ENCODE results near the gene PIK3R6. TPM values are rescaled to one million over a fixed set of nuclear protein-coding genes. Genes with fewer than 3 reads are reported as not detected.

Gene PIK3R6
- total and polyA plus RNA-seq, 10 of the 15 experiments (the other 5 are each of a cell fraction or from before 2014, with no cell fraction given): 6.7 to 146 (median 68.2) TPM

- no peaks in the 10 kb centered on the region for H4K20me1 ChIP-seq (ENCODE audit: control insufficient read depth, insufficient read depth)
- peaks cover 3 to 8% of the 10 kb centered on the region in 2 experiments; a peak in 3 of 4 replicates for H3K36me3 ChIP-seq (ENCODE audit: control insufficient read depth in 2 of 2, insufficient read depth in 2 of 2, low read length in 1 of 2)
- no peak overlapping the region for H3K4me3 ChIP-seq
- no peak for DNase-seq (ENCODE audit: low read depth, low spot score)
- no peak for TF ChIP-seq HDGF (IDR thresholded peaks at IDR 0.05)
- TF ChIP-seq PAX8 (IDR thresholded peaks at IDR 0.05): no peak
- TF ChIP-seq CBX5 (IDR thresholded peaks at IDR 0.05; ENCODE audit: low read depth): no peak
- TF ChIP-seq ZBED1 (IDR thresholded peaks at IDR 0.05; ENCODE audit: borderline replicate concordance): no peak
- TF ChIP-seq SUPT20H (IDR thresholded peaks at IDR 0.05; ENCODE audit: borderline replicate concordance, control insufficient read depth, low read depth, low read length): no peak
- no peak for TF ChIP-seq CHD2 (IDR thresholded peaks at IDR 0.05; ENCODE audit: borderline replicate concordance, low read depth, low read length)
- TF ChIP-seq MEF2B (IDR thresholded peaks at IDR 0.05; ENCODE audit: partially characterized antibody, poor library complexity, severe bottlenecking): no peak
- no peak for TF ChIP-seq NRF1 (conservative IDR thresholded peaks at IDR 0.05; ENCODE audit: low read depth, low read length)
- no peak for TF ChIP-seq SMARCA5 (IDR thresholded peaks at IDR 0.05)
- no peak for TF ChIP-seq PAX5 (IDR thresholded peaks at IDR 0.05; ENCODE audit: borderline replicate concordance, low read depth, low read length)
- no peak for TF ChIP-seq IRF5 (IDR thresholded peaks at IDR 0.05; ENCODE audit: borderline replicate concordance)
- TF ChIP-seq ZNF207 (IDR thresholded peaks at IDR 0.05; ENCODE audit: borderline replicate concordance): no peak
- TF ChIP-seq NFXL1 (IDR thresholded peaks at IDR 0.05; ENCODE audit: borderline replicate concordance): no peak
- no peak for TF ChIP-seq E4F1 (IDR thresholded peaks at IDR 0.05; ENCODE audit: borderline replicate concordance, partially characterized antibody)
- ChIA-PET SMC1A (ENCODE audit: uncharacterized antibody, unreplicated experiment) (interaction anchor here (0.6 to 13.6 kb wide), 19 partner anchors 14 to 683 kb away, joined by 3 to 208 read pairs (median 12); partner anchors contain the start of genes PIK3R5 and PIK3R6), CTCF (interaction anchor here (0.6 to 11.1 kb wide), 25 partner anchors 15 to 1748 kb away, joined by 3 to 162 read pairs (median 9); partner anchors contain the start of gene PIK3R6), POLR2A (interaction anchor here (0.6 to 8.2 kb wide), 3 partner anchors 14 to 89 kb away, joined by 3 to 74 read pairs (median 4); no protein-coding TSS in a partner anchor), RAD21 (ENCODE audit: unreplicated experiment) (interaction anchor here (1.1 to 7.7 kb wide), 13 partner anchors 16 to 395 kb away, joined by 3 to 115 read pairs (median 12); partner anchors contain the start of genes PIK3R5 and PIK3R6)
- no peaks in the 10 kb centered on the region for H3K27me3 ChIP-seq (replicated peaks in 1 of 2; ENCODE audit: control insufficient read depth in 2 of 2, insufficient read depth in 2 of 2, low read length in 1 of 2)
- peaks cover 80% of the 10 kb centered on the region for H3K4me1 ChIP-seq (ENCODE audit: control insufficient read depth, insufficient read depth, low read length)
- no peaks in the 10 kb centered on the region for H3K9me3 ChIP-seq (replicated peaks; ENCODE audit: control insufficient read depth, insufficient read depth, low read length)
- no peak for FAIRE-seq
- H3K27ac ChIP-seq (ENCODE audit: control insufficient read depth, insufficient read depth): no peak overlapping the region
- no peak for ATAC-seq
- no TSS peak for BruUV-seq (replicated peaks)
- H3K4me2 ChIP-seq (ENCODE audit: control insufficient read depth, insufficient read depth): no peak overlapping the region
- in situ Hi-C loops (cut with MboI): loop anchor here (5.0 kb wide), 1 partner anchor 139 kb away; the partner anchor contains the start of gene SPDYE4
- intact Hi-C loops (cut with micrococcal nuclease; ENCODE audit: unreplicated experiment): loop anchor here (5.0 to 10.0 kb wide), 2 partner anchors 109 to 481 kb away; no protein-coding TSS in a partner anchor
- peaks cover 8% of the 10 kb centered on the region for H3K79me2 ChIP-seq (ENCODE audit: control insufficient read depth, insufficient read depth, low read length)
- H2AFZ ChIP-seq (ENCODE audit: control insufficient read depth, low read depth, low read length): no peak overlapping the region
- H3K9ac ChIP-seq (ENCODE audit: control insufficient read depth, insufficient read depth, low read length): no peak overlapping the region
- 95% methylated on average over 3 of the region's 3 CpGs for WGBS (ENCODE audit: insufficient coverage, insufficient replicate concordance, low lambda C conversion rate, missing lambda C conversion rate)
Observed at GRCh38 chr17:8896087-8896486, 28.6 kb upstream of the PIK3R6 start.

All from GM12878 (cell line).